Sigmoid colon (tissue), 7 donors: ENCODE data around the gene SLC35F1. TPM values are rescaled to one million over a fixed set of nuclear protein-coding genes. Genes with fewer than 3 reads are reported as not detected.

Source experiments
- DNase-seq: peaks from one replicate; pipeline ENCODE4 v3.0.0-alpha.2; 2019
- H3K27ac ChIP-seq, 4 donors: fragments of 200-600 bp; sonication (generic); one replicate each; pipeline ENCODE4 v1.5.1; 2016 to 2019; ENCODE audit warnings: mild to moderate bottlenecking in 1 of 4
- H3K27me3 ChIP-seq, 3 donors: fragments of 200-600 bp; sonication (generic); one replicate each; pipeline ENCODE4 v1.5.1; 2019; ENCODE audit warnings: mild to moderate bottlenecking in 1 of 3
- H3K36me3 ChIP-seq, 4 donors: fragments of 200-600 bp; sonication (generic); one replicate each; pipeline ENCODE4 v1.5.1; 2016 to 2019
- H3K4me1 ChIP-seq, 4 donors: fragments of 200-600 bp; sonication (generic); one replicate each; pipeline ENCODE4 v1.5.1; 2017 to 2019
- H3K4me3 ChIP-seq, 4 donors: fragments of 200-600 bp; sonication (generic); one replicate each; pipeline ENCODE4 v1.5.1; 2017 to 2019; ENCODE audit warnings: mild to moderate bottlenecking in 2 of 4, moderate library complexity in 1 of 4
- H3K9me3 ChIP-seq, 4 donors: fragments of 200-600 bp in 3 of 4; sonication (generic) in 3 of 4; one replicate each; pipeline versions ENCODE4 v1.5.1 to v1.6.1; 2013 to 2019
- EP300 ChIP-seq, 4 donors: sonication (generic); formaldehyde crosslinking; IDR thresholded peaks; one replicate each; pipeline ENCODE4 v1.6.1; 2017; ENCODE audit warnings: antibody characterized with exemption in 4 of 4
- POLR2A ChIP-seq, 2 donors: fragments of 450-650 bp; IDR thresholded peaks; one replicate each; pipeline ENCODE4 v1.6.1; 2016; ENCODE audit warnings: antibody characterized with exemption in 2 of 2, mild to moderate bottlenecking in 2 of 2, moderate library complexity in 2 of 2
- POLR2AphosphoS5 ChIP-seq, 4 donors: sonication (generic); formaldehyde crosslinking; IDR thresholded peaks; one replicate each; pipeline ENCODE4 v1.6.1; 2017; ENCODE audit warnings: antibody characterized with exemption in 4 of 4
- WGBS, 2 donors: extraction: QIAGEN DNeasy Blood & Tissue Kit; methylation state at CpG; one replicate each; pipeline ENCODE4 v1.1.7; 2013; 5-methylcytosine and 5-hydroxymethylcytosine counted together
- intact Hi-C: fragments of 100-400 bp; cut with DNase I; formaldehyde crosslinking; loops from one replicate; pipeline ENCODE4 v1.15.1; 2023
- polyA plus RNA-seq, 3 donors: library from polyadenylated mRNA; stranded (reverse); fragments of 200-250 nt; gene quantifications; one replicate each; pipeline ENCODE4 v1.2.3, GENCODE V29; 2013
- total RNA-seq, 4 donors: library from RNA; depleted of rRNA; stranded (reverse); fragments of >200 nt; gene quantifications; one replicate each; pipeline ENCODE4 v1.1.0, GENCODE V29; 2016
- TF ChIP-seq, protein P1 (sequence below), 4 experiments: fragments of 450-650 bp in 3 of 4; fragments of 200-600 bp in 1 of 4; IDR thresholded peaks; one replicate each; pipeline ENCODE4 v1.5.1; 2016 to 2019; ENCODE audit warnings: antibody characterized with exemption in 4 of 4, mild to moderate bottlenecking in 3 of 4, moderate library complexity in 2 of 4
- donor health status: healthy with polysubstance abuse.
- donor health status: Bipolar disorder and iron deficiency.
- donor health status: healthy.

Gene SLC35F1
- total and polyA plus RNA-seq, 7 donors = under 0.01 to 8.9 (median 4.0) TPM; not detected in 1

DNA sequence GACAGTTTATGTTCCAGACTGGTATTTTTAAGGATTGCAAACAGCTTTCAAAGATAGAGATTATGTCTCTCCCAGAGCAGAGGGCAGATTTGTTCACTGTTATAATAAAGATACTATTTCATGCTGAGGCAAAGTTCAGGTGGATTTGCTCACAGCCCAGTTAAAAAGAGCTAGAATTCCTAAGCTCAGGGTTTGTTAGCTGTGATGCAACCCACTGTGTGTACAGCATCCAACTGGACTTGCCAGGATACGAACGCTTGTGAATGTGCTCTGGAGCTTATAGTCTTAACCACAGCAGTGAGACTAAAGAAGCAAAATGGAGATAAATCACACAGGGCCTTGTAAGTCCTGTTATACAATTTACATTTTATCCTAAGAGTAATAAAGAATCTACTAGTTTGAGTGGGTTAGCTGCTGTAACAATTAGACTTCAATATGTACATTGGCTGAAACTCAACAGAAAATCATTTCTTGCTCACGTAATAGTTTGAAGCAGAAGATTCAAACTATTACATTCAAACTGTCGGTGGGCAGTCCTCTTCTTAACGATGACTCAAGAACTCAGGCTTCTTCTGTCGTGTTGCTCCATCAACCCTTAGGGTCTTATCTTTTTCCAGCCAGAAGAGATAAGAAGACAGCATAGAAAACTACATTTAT is 437.1 kb downstream of the SLC35F1 start:
- Histone ChIP-seq H3K27me3 (no peaks in the 10 kb centered on the region), H3K4me3 (no peak overlapping the region), H3K36me3 (no peaks in the 10 kb centered on the region), H3K4me1 (peaks cover 0 to 20% (median 3%) of the 10 kb centered on the region in 4 donors), H3K9me3 (peaks cover 0 to 3% (median 0%) of the 10 kb centered on the region in 4 donors), H3K27ac (no peak overlapping the region)
- no peak for TF ChIP-seq POLR2AphosphoS5 (IDR thresholded peaks at IDR 0.05)
- TF ChIP-seq, protein P1, sequence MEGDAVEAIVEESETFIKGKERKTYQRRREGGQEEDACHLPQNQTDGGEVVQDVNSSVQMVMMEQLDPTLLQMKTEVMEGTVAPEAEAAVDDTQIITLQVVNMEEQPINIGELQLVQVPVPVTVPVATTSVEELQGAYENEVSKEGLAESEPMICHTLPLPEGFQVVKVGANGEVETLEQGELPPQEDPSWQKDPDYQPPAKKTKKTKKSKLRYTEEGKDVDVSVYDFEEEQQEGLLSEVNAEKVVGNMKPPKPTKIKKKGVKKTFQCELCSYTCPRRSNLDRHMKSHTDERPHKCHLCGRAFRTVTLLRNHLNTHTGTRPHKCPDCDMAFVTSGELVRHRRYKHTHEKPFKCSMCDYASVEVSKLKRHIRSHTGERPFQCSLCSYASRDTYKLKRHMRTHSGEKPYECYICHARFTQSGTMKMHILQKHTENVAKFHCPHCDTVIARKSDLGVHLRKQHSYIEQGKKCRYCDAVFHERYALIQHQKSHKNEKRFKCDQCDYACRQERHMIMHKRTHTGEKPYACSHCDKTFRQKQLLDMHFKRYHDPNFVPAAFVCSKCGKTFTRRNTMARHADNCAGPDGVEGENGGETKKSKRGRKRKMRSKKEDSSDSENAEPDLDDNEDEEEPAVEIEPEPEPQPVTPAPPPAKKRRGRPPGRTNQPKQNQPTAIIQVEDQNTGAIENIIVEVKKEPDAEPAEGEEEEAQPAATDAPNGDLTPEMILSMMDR (IDR thresholded peaks at IDR 0.05) = no peak
- no peak for TF ChIP-seq EP300 (IDR thresholded peaks at IDR 0.05)
- TF ChIP-seq POLR2A (IDR thresholded peaks at IDR 0.05) = no peak
- intact Hi-C loops = no loop called here
- 73 to 88% methylated on average over 6 of the region's 6 CpGs for WGBS, 2 donors
- no peak for DNase-seq

DNA sequence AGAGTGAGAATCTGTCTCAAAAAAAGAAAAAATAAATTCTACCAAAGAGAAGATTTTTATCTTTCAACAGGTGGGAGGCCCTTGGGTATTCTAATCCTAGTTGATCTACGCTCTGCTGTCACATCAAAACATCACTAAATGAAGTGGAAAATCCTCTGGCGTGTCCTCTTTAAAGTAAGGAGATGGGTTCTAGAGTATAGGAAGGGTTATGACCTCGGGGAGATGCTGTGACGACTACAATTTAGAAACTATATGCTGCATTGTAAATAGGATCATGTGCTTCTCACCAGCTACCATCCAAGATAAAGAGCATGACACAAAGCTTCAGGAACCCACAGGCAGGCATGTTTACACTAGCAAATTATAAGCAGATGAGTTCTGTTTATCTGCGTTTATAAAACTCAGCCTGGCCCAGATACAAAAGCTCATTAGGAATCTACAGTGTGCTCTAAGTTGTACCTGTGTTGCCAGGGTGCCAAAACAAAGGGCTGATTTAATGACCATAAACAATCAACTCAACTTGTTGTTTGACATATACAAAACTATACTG is 443.9 kb downstream of the SLC35F1 start:
- Histone ChIP-seq H3K27ac (peak overlapping the region; percentile 55 to 69 (median 58)), H3K4me1 (peaks cover 0 to 66% (median 22%) of the 10 kb centered on the region in 4 donors), H3K36me3 (no peaks in the 10 kb centered on the region), H3K4me3 (no peak overlapping the region), H3K27me3 (no peaks in the 10 kb centered on the region), H3K9me3 (no peaks in the 10 kb centered on the region)
- intact Hi-C loops = loop anchor here (5.0 kb wide), 1 partner anchor 64 kb away; no protein-coding TSS in a partner anchor
- TF ChIP-seq POLR2AphosphoS5 (IDR thresholded peaks at IDR 0.05) (peak in 2 of 4 donors; percentile 29 to 33), EP300 (IDR thresholded peaks at IDR 0.05) (peak in 1 of 4 donors; percentile 9), POLR2A (IDR thresholded peaks at IDR 0.05) (no peak)
- DNase-seq = no peak
- 70 to 83% methylated on average over 5 of the region's 5 CpGs for whole genome bisulfite sequencing, 2 donors

DNA sequence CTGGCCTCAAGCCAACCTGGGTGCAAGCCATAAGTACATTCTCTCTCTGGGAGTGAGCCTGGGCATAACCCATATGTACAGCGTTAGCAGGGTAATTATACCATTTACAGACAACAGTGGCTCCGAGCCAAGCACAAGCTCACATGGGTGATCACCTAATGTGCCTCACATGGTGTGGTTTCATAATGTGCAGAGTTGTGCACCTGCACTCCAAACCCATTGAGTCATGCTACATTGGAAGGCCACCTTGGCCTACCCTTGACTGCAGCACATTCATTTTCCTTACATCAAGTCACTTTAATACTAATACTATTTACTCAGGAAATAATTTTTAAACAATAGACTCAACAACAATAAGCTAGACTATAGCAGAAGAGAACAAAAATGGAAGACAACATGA is 446.5 kb downstream of the SLC35F1 start:
- Histone ChIP-seq H3K4me1 (peaks cover 0 to 59% (median 24%) of the 10 kb centered on the region in 4 donors), H3K9me3 (no peaks in the 10 kb centered on the region), H3K27me3 (no peaks in the 10 kb centered on the region), H3K36me3 (no peaks in the 10 kb centered on the region), H3K27ac (peak overlapping the region in 2 of 4 donors; percentile 10), H3K4me3 (no peak overlapping the region)
- WGBS, 2 donors = 57 to 85% methylated on average over 2 of the region's 2 CpGs
- TF ChIP-seq POLR2A (IDR thresholded peaks at IDR 0.05) (no peak), POLR2AphosphoS5 (IDR thresholded peaks at IDR 0.05) (no peak), EP300 (IDR thresholded peaks at IDR 0.05) (no peak)
- TF ChIP-seq, protein P1 (IDR thresholded peaks at IDR 0.05) = no peak
- intact Hi-C loops = loop anchor here (5.0 kb wide), 1 partner anchor 66 kb away; no protein-coding TSS in a partner anchor
- no peak for DNase-seq

DNA sequence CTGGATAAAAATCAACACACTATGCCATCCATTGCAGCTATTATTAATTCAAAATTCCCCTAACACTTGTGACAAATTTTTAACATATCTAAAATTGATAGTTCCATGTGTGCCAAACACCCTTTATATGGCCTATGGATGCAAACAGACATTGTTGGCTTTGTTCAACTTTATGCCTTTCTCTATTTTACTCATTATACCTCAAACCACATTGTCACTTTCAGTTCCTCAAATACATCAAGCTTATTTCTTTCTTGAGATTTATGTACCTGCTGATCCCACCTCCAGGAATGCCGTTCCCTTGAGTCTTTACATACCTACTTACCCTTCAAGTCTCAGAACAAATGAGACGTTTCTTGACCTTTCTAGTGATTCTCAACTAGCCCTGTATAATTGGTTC is 447.6 kb downstream of the SLC35F1 start:
- peaks cover 0 to 49% (median 19%) of the 10 kb centered on the region in 4 donors for H3K4me1 ChIP-seq
- no peaks in the 10 kb centered on the region for H3K9me3 ChIP-seq
- TF ChIP-seq EP300 (IDR thresholded peaks at IDR 0.05) (no peak), POLR2AphosphoS5 (IDR thresholded peaks at IDR 0.05) (no peak), POLR2A (IDR thresholded peaks at IDR 0.05) (no peak)
- TF ChIP-seq, protein P1 (IDR thresholded peaks at IDR 0.05) = no peak
- H3K4me3 ChIP-seq = no peak overlapping the region
- H3K36me3 ChIP-seq = no peaks in the 10 kb centered on the region
- intact Hi-C loops = loop anchor here (5.0 kb wide), 1 partner anchor 67 kb away; no protein-coding TSS in a partner anchor
- no peaks in the 10 kb centered on the region for H3K27me3 ChIP-seq
- H3K27ac ChIP-seq = no peak overlapping the region
- DNase-seq = no peak
- 71 to 83% methylated on average over 2 of the region's 2 CpGs for WGBS, 2 donors

DNA sequence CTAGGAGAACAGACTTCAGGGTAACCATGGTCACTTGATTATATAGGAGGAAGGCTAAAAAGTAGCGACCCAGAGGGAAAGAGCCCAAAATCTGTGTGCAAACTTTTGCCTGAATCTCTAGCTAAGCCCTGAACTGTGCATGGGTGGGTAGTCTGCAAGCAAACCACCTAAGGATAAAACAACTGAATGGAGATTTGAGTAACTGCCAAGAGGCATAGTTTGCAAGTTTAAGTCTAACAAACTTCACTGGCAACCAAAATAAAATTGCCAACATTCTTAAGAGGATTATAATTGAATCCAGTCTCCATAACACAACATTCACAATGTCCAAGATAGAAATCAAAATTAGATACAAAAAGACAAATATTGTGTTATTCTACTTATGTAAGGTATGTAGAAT is 449.0 kb downstream of the SLC35F1 start:
- Histone ChIP-seq H3K4me3 (no peak overlapping the region), H3K27me3 (no peaks in the 10 kb centered on the region), H3K9me3 (no peaks in the 10 kb centered on the region), H3K36me3 (no peaks in the 10 kb centered on the region), H3K27ac (peak overlapping the region in 1 of 4 donors; percentile 22), H3K4me1 (peaks cover 0 to 37% (median 10%) of the 10 kb centered on the region in 4 donors)
- no peak for DNase-seq
- WGBS, 2 donors = 58 to 69% methylated on average over 1 of the region's 1 CpG
- intact Hi-C loops = no loop called here
- TF ChIP-seq, protein P1 (IDR thresholded peaks at IDR 0.05) = no peak
- TF ChIP-seq POLR2AphosphoS5 (IDR thresholded peaks at IDR 0.05) (no peak), POLR2A (IDR thresholded peaks at IDR 0.05) (no peak), EP300 (IDR thresholded peaks at IDR 0.05) (no peak)
